Nephron (organoid): Measurements from ENCODE around the gene ZSWIM2.

Experiments used
- H3K27ac Mint-ChIP-seq, 3 experiments: 2 replicates each; pipeline ENCODE4 v1.8.0; 2020; ENCODE audit warnings: mixed read lengths in 3 of 3, mild to moderate bottlenecking in 2 of 3, moderate library complexity in 1 of 3
- H3K27me3 Mint-ChIP-seq: 2 replicates; pipeline ENCODE4 v1.8.0; 2021; ENCODE audit warnings: low read depth, mild to moderate bottlenecking, moderate library complexity, mixed read lengths
- H3K36me3 Mint-ChIP-seq: 2 replicates; pipeline ENCODE4 v1.8.0; 2020; ENCODE audit warnings: low read depth, mixed read lengths
- H3K4me1 Mint-ChIP-seq: 2 replicates; pipeline ENCODE4 v1.8.0; 2020; ENCODE audit warnings: mixed read lengths
- H3K4me3 Mint-ChIP-seq, 3 experiments: 2 replicates each; pipeline ENCODE4 v1.8.0; 2020; ENCODE audit warnings: mild to moderate bottlenecking in 3 of 3, mixed read lengths in 3 of 3, moderate library complexity in 2 of 3
- H3K9me3 Mint-ChIP-seq: 2 replicates; pipeline ENCODE4 v1.8.0; 2020; ENCODE audit warnings: mixed read lengths
- TF ChIP-seq, protein P1 (sequence below), 3 experiments: fragments of 200-600 bp; sonication (generic); IDR thresholded peaks; one replicate each; pipeline ENCODE4 v1.5.0; 2021; ENCODE audit warnings: antibody characterized with exemption in 3 of 3; ENCODE audit not compliant: unreplicated experiment in 3 of 3

ZSWIM2 gene

DNA sequence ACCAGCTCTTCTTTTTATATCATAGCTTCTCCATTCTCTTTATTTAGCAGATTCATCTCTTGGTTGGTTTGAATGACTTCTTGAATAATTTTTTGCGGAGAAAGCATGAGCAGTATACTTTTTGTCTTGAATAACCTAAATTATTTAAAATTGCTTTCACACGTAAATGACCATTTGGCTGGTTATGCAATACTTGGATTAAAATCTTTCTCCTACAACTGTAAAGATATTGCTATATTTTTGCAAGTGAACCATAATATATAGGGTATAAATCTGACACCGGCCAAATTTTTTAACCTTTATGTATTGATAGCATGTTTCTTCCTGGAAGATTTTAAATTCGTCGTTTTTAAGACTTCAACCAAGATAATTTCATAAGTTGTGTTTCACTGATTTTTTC, 6.2 kb upstream of the ZSWIM2 start:
- H3K36me3 Mint-ChIP-seq, result no peaks in the 10 kb centered on the region
- TF ChIP-seq, protein P1, sequence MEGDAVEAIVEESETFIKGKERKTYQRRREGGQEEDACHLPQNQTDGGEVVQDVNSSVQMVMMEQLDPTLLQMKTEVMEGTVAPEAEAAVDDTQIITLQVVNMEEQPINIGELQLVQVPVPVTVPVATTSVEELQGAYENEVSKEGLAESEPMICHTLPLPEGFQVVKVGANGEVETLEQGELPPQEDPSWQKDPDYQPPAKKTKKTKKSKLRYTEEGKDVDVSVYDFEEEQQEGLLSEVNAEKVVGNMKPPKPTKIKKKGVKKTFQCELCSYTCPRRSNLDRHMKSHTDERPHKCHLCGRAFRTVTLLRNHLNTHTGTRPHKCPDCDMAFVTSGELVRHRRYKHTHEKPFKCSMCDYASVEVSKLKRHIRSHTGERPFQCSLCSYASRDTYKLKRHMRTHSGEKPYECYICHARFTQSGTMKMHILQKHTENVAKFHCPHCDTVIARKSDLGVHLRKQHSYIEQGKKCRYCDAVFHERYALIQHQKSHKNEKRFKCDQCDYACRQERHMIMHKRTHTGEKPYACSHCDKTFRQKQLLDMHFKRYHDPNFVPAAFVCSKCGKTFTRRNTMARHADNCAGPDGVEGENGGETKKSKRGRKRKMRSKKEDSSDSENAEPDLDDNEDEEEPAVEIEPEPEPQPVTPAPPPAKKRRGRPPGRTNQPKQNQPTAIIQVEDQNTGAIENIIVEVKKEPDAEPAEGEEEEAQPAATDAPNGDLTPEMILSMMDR (IDR thresholded peaks at IDR 0.05; ENCODE audit: unreplicated experiment in 3 of 3), result no peak
- no peaks in the 10 kb centered on the region for H3K9me3 Mint-ChIP-seq
- no peak overlapping the region for H3K27ac Mint-ChIP-seq
- no peaks in the 10 kb centered on the region for H3K27me3 Mint-ChIP-seq
- H3K4me1 Mint-ChIP-seq, result no peaks in the 10 kb centered on the region
- H3K4me3 Mint-ChIP-seq, result no peak overlapping the region

GRCh38 chr2:186853951-186854350, 5.0 kb upstream of the ZSWIM2 start:
- TF ChIP-seq, protein P1 (IDR thresholded peaks at IDR 0.05; ENCODE audit: unreplicated experiment in 3 of 3), result no peak
- Mint-ChIP-seq H3K4me1 (no peaks in the 10 kb centered on the region), H3K9me3 (no peaks in the 10 kb centered on the region), H3K27ac (no peak overlapping the region), H3K36me3 (no peaks in the 10 kb centered on the region), H3K4me3 (no peak overlapping the region), H3K27me3 (no peaks in the 10 kb centered on the region)

GRCh38 chr2:186852508-186852907, 3.5 kb upstream of the ZSWIM2 start:
- Mint-ChIP-seq H3K27me3 (no peaks in the 10 kb centered on the region), H3K9me3 (no peaks in the 10 kb centered on the region), H3K36me3 (no peaks in the 10 kb centered on the region), H3K4me1 (no peaks in the 10 kb centered on the region), H3K4me3 (no peak overlapping the region), H3K27ac (no peak overlapping the region)
- TF ChIP-seq, protein P1 (IDR thresholded peaks at IDR 0.05; ENCODE audit: unreplicated experiment in 3 of 3), result no peak

GRCh38 chr2:186842373-186842772, 6.6 kb downstream of the ZSWIM2 start:
- no peaks in the 10 kb centered on the region for H3K36me3 Mint-ChIP-seq

GRCh38 chr2:186841940-186842339, 7.0 kb downstream of the ZSWIM2 start:
- Mint-ChIP-seq H3K27ac (no peak overlapping the region), H3K9me3 (no peaks in the 10 kb centered on the region), H3K36me3 (no peaks in the 10 kb centered on the region), H3K4me1 (no peaks in the 10 kb centered on the region), H3K4me3 (no peak overlapping the region), H3K27me3 (no peaks in the 10 kb centered on the region)
- TF ChIP-seq, protein P1 (IDR thresholded peaks at IDR 0.05; ENCODE audit: unreplicated experiment in 3 of 3), result no peak

More at GRCh38 chr2:186842373-186842772, 6.6 kb downstream of the ZSWIM2 start:
- no peaks in the 10 kb centered on the region for H3K4me1 Mint-ChIP-seq
- H3K27me3 Mint-ChIP-seq, result no peaks in the 10 kb centered on the region
- TF ChIP-seq, protein P1 (IDR thresholded peaks at IDR 0.05; ENCODE audit: unreplicated experiment in 3 of 3), result no peak
- no peaks in the 10 kb centered on the region for H3K9me3 Mint-ChIP-seq
- H3K27ac Mint-ChIP-seq, result no peak overlapping the region
- no peak overlapping the region for H3K4me3 Mint-ChIP-seq

DNA sequence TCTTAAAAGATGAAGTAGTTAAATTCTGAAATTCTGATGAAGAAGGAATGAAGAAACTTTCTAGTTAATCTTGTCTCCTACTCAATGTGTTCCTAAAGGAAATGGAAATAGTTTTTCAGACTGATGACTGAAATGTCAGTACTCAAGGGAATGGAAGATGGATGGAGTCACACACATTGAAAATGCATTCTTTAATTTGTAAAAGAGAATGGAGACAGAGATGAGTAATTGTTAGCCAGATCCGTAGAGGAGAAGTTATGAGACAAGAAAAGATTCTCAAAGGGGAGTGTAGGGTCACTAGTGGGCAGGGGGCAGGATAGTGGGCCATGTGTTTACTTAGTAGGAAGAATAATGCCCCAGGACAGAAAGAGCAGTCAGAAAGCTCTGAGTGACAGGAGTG, 13.3 kb downstream of the ZSWIM2 start:
- TF ChIP-seq, protein P1 (IDR thresholded peaks at IDR 0.05; ENCODE audit: unreplicated experiment in 3 of 3), result no peak
- peaks cover 3% of the 10 kb centered on the region for H3K9me3 Mint-ChIP-seq

More for the DNA sequence above, 13.3 kb downstream of the ZSWIM2 start:
- Mint-ChIP-seq H3K27ac (no peak overlapping the region), H3K4me1 (no peaks in the 10 kb centered on the region), H3K27me3 (no peaks in the 10 kb centered on the region), H3K4me3 (no peak overlapping the region), H3K36me3 (no peaks in the 10 kb centered on the region)
